HepG2 (cell line): ENCODE data around the gene ABCC10. TPM values are rescaled to one million over a fixed set of nuclear protein-coding genes. Genes with fewer than 3 reads are reported as not detected.

Experiments used
- ARNT ChIP-seq: fragments of 450-650 bp; IDR thresholded peaks from 2 replicates; pipeline ENCODE4 v1.6.1; 2017
- ARNTL ChIP-seq: sonication (generic); formaldehyde crosslinking; IDR thresholded peaks from 2 replicates; pipeline ENCODE4 v1.4.0; 2020; ENCODE audit warnings: mild to moderate bottlenecking, missing genetic modification reagents
- CEBPZ ChIP-seq: IDR thresholded peaks from 2 replicates; pipeline ENCODE4 v1.6.1; 2012; ENCODE audit warnings: low read length, improper control_type of control experiment
- DPF2 ChIP-seq: sonication (generic); formaldehyde crosslinking; IDR thresholded peaks from 2 replicates; pipeline ENCODE4 v1.4.0; 2020; ENCODE audit warnings: mild to moderate bottlenecking, low read depth, missing genetic modification reagents, borderline replicate concordance
- FOXA1 ChIP-seq, 2 experiments: fragments of 450-650 bp in 1 of 2; sonication (generic) in 1 of 2; formaldehyde crosslinking in 1 of 2; IDR thresholded peaks; 2 replicates each; pipeline versions ENCODE4 v1.4.0 to v1.6.1; 2016 to 2020; ENCODE audit warnings: missing genetic modification reagents in 1 of 2
- GABPB1 ChIP-seq: IDR thresholded peaks from 2 replicates; pipeline ENCODE4 v1.6.1; 2016; ENCODE audit warnings: mild to moderate bottlenecking, missing genetic modification reagents, moderate library complexity, missing compliant biosample characterization
- HHEX ChIP-seq: IDR thresholded peaks from 2 replicates; pipeline ENCODE4 v1.6.1; 2016; ENCODE audit warnings: control low read depth
- HNF4A ChIP-seq: sonication (generic); formaldehyde crosslinking; IDR thresholded peaks from 2 replicates; pipeline ENCODE4 v1.4.0; 2020; ENCODE audit warnings: missing genetic modification reagents
- IKZF1 ChIP-seq: fragments of 450-650 bp; IDR thresholded peaks from 2 replicates; pipeline ENCODE4 v1.7.1; 2016
- IRX3 ChIP-seq: sonication (generic); formaldehyde crosslinking; IDR thresholded peaks from 2 replicates; pipeline ENCODE4 v1.8.1; 2023; ENCODE audit warnings: mild to moderate bottlenecking, low read depth, missing genetic modification reagents, borderline replicate concordance
- KDM2A ChIP-seq: sonication (generic); formaldehyde crosslinking; IDR thresholded peaks from 2 replicates; pipeline ENCODE4 v1.4.0; 2020; ENCODE audit warnings: low read depth, missing genetic modification reagents, borderline replicate concordance
- MBD4 ChIP-seq: IDR thresholded peaks from 2 replicates; pipeline ENCODE4 v1.6.1; 2012; ENCODE audit warnings: low read length, inconsistent platforms, borderline replicate concordance
- MIXL1 ChIP-seq: IDR thresholded peaks from 2 replicates; pipeline ENCODE4 v1.6.1; 2016
- PCBP2 ChIP-seq: fragments of 200-400 bp; formaldehyde crosslinking; optimal IDR thresholded peaks from 2 replicates; pipeline ENCODE3; 2018; ENCODE audit warnings: low read length, low read depth; ENCODE audit not compliant: poor library complexity, severe bottlenecking
- RXRB ChIP-seq: IDR thresholded peaks from 2 replicates; pipeline ENCODE4 v1.6.1; 2016; ENCODE audit warnings: borderline replicate concordance, missing genetic modification reagents, missing compliant biosample characterization
- SNRNP70 ChIP-seq: fragments of 200-400 bp; formaldehyde crosslinking; IDR thresholded peaks from 2 replicates; pipeline ENCODE4 v1.6.1; 2017; ENCODE audit warnings: mild to moderate bottlenecking, low read depth, low read length, moderate library complexity
- SOX13 ChIP-seq, 3 experiments: fragments of 450-650 bp in 1 of 3; sonication (generic) in 1 of 3; formaldehyde crosslinking in 1 of 3; IDR thresholded peaks in 2 of 3; conservative IDR thresholded peaks in 1 of 3; 2 replicates each; pipeline versions ENCODE4 v1.5.0 to v1.6.1; 2016 to 2020; ENCODE audit warnings: antibody characterized with exemption in 1 of 3, mild to moderate bottlenecking in 1 of 3, missing compliant biosample characterization in 1 of 3, missing genetic modification reagents in 1 of 3, moderate library complexity in 1 of 3
- TBP ChIP-seq: sonication (generic); formaldehyde crosslinking; IDR thresholded peaks from 2 replicates; pipeline ENCODE4 v1.5.0; 2020; ENCODE audit warnings: missing genetic modification reagents
- YEATS4 ChIP-seq: sonication (generic); formaldehyde crosslinking; IDR thresholded peaks from 2 replicates; pipeline ENCODE4 v1.4.0; 2020; ENCODE audit warnings: missing genetic modification reagents, borderline replicate concordance
- ZBTB21 ChIP-seq: sonication (generic); formaldehyde crosslinking; IDR thresholded peaks from 2 replicates; pipeline ENCODE4 v1.4.0; 2020; ENCODE audit warnings: missing genetic modification reagents
- ZFP36L1 ChIP-seq: sonication (generic); formaldehyde crosslinking; IDR thresholded peaks from 2 replicates; pipeline ENCODE4 v1.8.0; 2022; ENCODE audit warnings: mild to moderate bottlenecking, missing genetic modification reagents, moderate library complexity
- ZFP90 ChIP-seq: sonication (generic); formaldehyde crosslinking; IDR thresholded peaks from 2 replicates; pipeline ENCODE4 v1.8.0; 2022; ENCODE audit warnings: missing genetic modification reagents, mild to moderate bottlenecking, inconsistent platforms, borderline replicate concordance
- ZGPAT ChIP-seq: IDR thresholded peaks from 2 replicates; pipeline ENCODE4 v1.6.1; 2016; ENCODE audit warnings: mild to moderate bottlenecking
- ZNF124 ChIP-seq: sonication (generic); formaldehyde crosslinking; IDR thresholded peaks from 2 replicates; pipeline ENCODE4 v1.4.0; 2020; ENCODE audit warnings: missing genetic modification reagents
- ZNF432 ChIP-seq: sonication (generic); formaldehyde crosslinking; IDR thresholded peaks from 2 replicates; pipeline ENCODE4 v1.5.0; 2020; ENCODE audit warnings: missing genetic modification reagents, mild to moderate bottlenecking, borderline replicate concordance
- ZNF513 ChIP-seq: sonication (generic); formaldehyde crosslinking; conservative IDR thresholded peaks from 2 replicates; pipeline ENCODE4 v1.5.0; 2020; ENCODE audit warnings: missing genetic modification reagents
- polyA plus RNA-seq, 8 experiments: library from polyadenylated mRNA; depleted of rRNA in 3 of 8; stranded (reverse) in 7 of 8; unstranded in 1 of 8; fragments of >200 nt; fragmentation: Illumina TruSeq in 4 of 8; extraction: Trizol in 4 of 8; gene quantifications; 2 replicates each; pipeline versions ENCODE4 v1.2.1 to v1.2.3, GENCODE V29; 2011 to 2016; ENCODE audit warnings: low read depth in 4 of 8, missing spikeins in 1 of 8, mixed read lengths in 1 of 8; ENCODE audit not compliant: insufficient read depth in 1 of 8
- total RNA-seq, 5 experiments: library from RNA; depleted of rRNA; stranded (reverse); fragments of >200 nt; fragmentation: Illumina TruSeq; extraction: Trizol; gene quantifications; 2 replicates each; pipeline ENCODE4 v1.2.3, GENCODE V29; 2016; ENCODE audit warnings: low read depth in 1 of 5

ABCC10 gene
- total and polyA plus RNA-seq, 2 of the 13 experiments (the other 11 are each of a cell fraction or from before 2014, with no cell fraction given) = 16.0 to 24.3 TPM

DNA sequence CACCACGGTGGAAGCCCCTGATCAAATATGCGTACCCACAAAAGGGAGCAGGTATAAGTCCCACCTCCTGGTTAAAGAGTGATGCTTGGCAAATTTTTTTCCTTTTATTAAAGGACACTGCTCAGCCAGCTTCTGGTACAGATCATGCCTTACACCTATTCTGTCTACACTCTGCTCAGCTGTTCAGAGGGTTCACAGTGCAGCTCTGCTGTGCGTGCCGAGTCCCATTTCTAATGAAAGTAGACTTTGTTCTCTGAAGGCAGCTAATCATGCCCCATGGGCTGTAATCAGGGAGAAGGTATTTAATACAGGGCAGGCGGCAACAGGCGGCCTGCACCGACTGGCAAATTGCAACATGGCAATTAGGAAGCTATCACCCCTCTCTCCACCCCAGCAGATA lies 66.5 kb downstream of the ABCC10 start (continued):
- TF ChIP-seq ZNF513 (CRISPR knock-in tag) (no peak), MIXL1 (CRISPR knock-in tag) (peak; percentile 80), ZGPAT (CRISPR knock-in tag) (peak; percentile 41; the same call in 1 of the 2 replicates), DPF2 (CRISPR knock-in tag) (0 out of 2 replicates have a peak, but pooled peaks have one; percentile 32), HHEX (CRISPR knock-in tag) (no peak), ZFP90 (CRISPR knock-in tag) (no peak), GABPB1 (CRISPR knock-in tag) (no peak), ARNTL (CRISPR knock-in tag) (peak; percentile 50; the same call in 1 of the 2 replicates), IRX3 (CRISPR knock-in tag) (no peak), TBP (CRISPR knock-in tag) (no peak), ARNT (no peak; the same call in 1 of the 2 replicates), IKZF1 (no peak), YEATS4 (CRISPR knock-in tag) (0 out of 2 replicates have a peak, but pooled peaks have one; percentile 22), ZNF432 (CRISPR knock-in tag) (no peak), ZBTB21 (CRISPR knock-in tag) (no peak), SOX13 (IDR thresholded peaks at IDR 0.05) (no peak), SOX13 (CRISPR knock-in tag; conservative IDR thresholded peaks at IDR 0.05 in 1 of 2, IDR thresholded peaks at IDR 0.05 in 1 of 2) (peak in 1 of 2 experiments; percentile 57; a peak in 1 of 4 replicates), RXRB (peak; percentile 53; the same call in 1 of the 2 replicates), SNRNP70 (no peak), ZFP36L1 (CRISPR knock-in tag) (no peak), PCBP2 (no peak), ZNF124 (CRISPR knock-in tag) (0 out of 2 replicates have a peak, but pooled peaks have one; percentile 66), MBD4 (no peak), FOXA1 (IDR thresholded peaks at IDR 0.05) (no peak), FOXA1 (CRISPR knock-in tag; IDR thresholded peaks at IDR 0.05) (no peak), CEBPZ (no peak), HNF4A (CRISPR knock-in tag) (peak; percentile 95), KDM2A (CRISPR knock-in tag) (no peak)
